Measurements from ENCODE around the gene CDH8.

Gene CDH8

DNA sequence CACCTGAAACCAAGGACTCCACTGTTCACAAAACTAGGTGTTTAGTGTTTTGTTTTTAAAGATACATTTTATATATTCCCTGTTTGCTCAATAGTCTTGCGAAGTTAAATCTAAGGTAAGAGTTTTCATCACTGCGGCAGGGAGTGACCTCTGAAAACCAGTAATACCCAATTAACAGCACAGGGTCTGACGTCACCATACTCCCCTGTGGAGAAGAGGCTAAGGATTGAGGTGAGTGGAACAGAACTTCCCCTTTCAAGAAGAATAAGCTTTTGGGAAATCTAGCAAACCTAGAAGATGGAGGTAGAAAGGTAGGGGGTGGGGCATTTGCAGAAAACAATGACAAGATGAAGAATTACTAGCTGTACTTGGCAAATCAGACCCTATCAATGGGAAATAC is 120.7 kb downstream of the CDH8 start:
- Histone ChIP-seq H3K27me3 (replicated peaks; ENCODE audit: control insufficient read depth, insufficient read depth, low read length, poor library complexity, severe bottlenecking) (no peaks in the 10 kb centered on the region), H3K9me3 (ENCODE audit: control insufficient read depth, low read length) (peaks cover 4% of the 10 kb centered on the region), H3K4me1 (ENCODE audit: control insufficient read depth, insufficient read depth, low read length, poor library complexity, severe bottlenecking) (no peaks in the 10 kb centered on the region), H3K27ac (ENCODE audit: insufficient read depth, low read length, poor library complexity, severe bottlenecking) (no peak overlapping the region), H3K4me3 (ENCODE audit: insufficient read depth, low read depth, low read length, poor library complexity, severe bottlenecking) (no peak overlapping the region), H3K36me3 (ENCODE audit: control insufficient read depth, insufficient read depth, low read length) (no peaks in the 10 kb centered on the region)
- no peak for DNase-seq

DNA sequence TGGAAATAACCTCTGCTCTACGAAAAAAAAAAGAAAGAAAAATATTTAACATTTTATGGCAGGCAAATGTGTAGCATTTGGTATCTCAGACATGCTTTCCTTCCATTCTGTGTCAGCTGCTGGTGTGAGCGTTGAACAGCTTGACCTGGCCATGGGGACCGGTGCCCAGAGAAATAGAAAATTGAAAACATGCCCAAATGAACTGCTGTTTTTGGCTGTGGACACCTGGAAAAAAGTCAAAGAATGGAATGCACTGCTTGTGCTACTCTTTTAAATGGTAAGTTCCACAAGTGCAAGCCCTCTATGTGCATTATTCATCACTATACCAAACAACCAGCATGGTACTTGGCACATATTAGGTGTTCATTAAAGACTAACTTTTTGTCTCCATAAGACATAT is 127.2 kb downstream of the CDH8 start:
- H3K27me3 ChIP-seq (replicated peaks; ENCODE audit: control insufficient read depth, insufficient read depth, low read length, poor library complexity, severe bottlenecking): no peaks in the 10 kb centered on the region
- H3K4me1 ChIP-seq (ENCODE audit: control insufficient read depth, insufficient read depth, low read length, poor library complexity, severe bottlenecking): no peaks in the 10 kb centered on the region
- no peak overlapping the region for H3K27ac ChIP-seq (ENCODE audit: insufficient read depth, low read length, poor library complexity, severe bottlenecking)
- no peaks in the 10 kb centered on the region for H3K36me3 ChIP-seq (ENCODE audit: control insufficient read depth, insufficient read depth, low read length)
- peaks cover 9% of the 10 kb centered on the region for H3K9me3 ChIP-seq (ENCODE audit: control insufficient read depth, low read length)
- H3K4me3 ChIP-seq (ENCODE audit: insufficient read depth, low read depth, low read length, poor library complexity, severe bottlenecking): no peak overlapping the region
- DNase-seq: no peak

DNA sequence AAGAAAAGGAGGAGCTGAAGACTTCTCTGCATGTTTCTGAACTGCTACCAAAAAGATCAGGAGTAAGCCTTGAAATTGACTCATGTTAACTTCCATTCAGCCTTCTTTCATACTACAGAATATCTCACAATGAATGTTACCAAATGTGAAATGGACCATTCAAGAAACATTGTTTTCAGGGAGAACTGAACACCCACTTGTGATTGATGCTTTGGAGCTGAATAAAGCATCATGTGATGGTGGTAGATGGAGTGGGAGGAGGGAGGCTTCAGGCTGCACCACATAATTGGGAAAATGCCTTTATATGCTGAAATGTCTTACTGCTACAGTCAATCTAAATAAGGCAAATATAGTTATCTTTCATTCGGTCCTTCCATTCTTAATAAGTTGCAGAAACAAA is 127.8 kb downstream of the CDH8 start:
- Histone ChIP-seq H3K27me3 (replicated peaks; ENCODE audit: control insufficient read depth, insufficient read depth, low read length, poor library complexity, severe bottlenecking) (no peaks in the 10 kb centered on the region), H3K4me3 (ENCODE audit: insufficient read depth, low read depth, low read length, poor library complexity, severe bottlenecking) (no peak overlapping the region), H3K36me3 (ENCODE audit: control insufficient read depth, insufficient read depth, low read length) (no peaks in the 10 kb centered on the region), H3K27ac (ENCODE audit: insufficient read depth, low read length, poor library complexity, severe bottlenecking) (no peak overlapping the region), H3K9me3 (ENCODE audit: control insufficient read depth, low read length) (peaks cover 9% of the 10 kb centered on the region), H3K4me1 (ENCODE audit: control insufficient read depth, insufficient read depth, low read length, poor library complexity, severe bottlenecking) (no peaks in the 10 kb centered on the region)
- DNase-seq: no peak

DNA sequence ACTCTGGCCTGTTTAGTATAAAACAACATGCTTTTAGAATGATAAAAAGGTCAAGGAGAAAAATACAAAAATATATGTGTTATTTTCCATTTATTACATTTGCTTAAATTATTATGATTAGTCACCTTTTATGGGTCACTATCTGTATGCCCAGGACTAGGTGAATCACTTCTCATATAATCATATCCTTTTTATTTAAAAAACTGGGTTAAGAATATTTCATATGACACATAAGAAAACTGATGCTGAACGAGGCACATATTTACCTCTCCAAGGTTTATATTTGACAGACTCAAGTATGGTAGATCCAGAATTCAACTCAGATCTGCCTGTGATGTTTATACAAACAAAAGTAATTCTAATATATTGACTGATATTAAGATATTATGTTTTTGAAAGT is 134.5 kb downstream of the CDH8 start:
- Histone ChIP-seq H3K36me3 (ENCODE audit: control insufficient read depth, insufficient read depth, low read length) (no peaks in the 10 kb centered on the region), H3K27ac (ENCODE audit: insufficient read depth, low read length, poor library complexity, severe bottlenecking) (no peak overlapping the region), H3K9me3 (ENCODE audit: control insufficient read depth, low read length) (peaks cover 4% of the 10 kb centered on the region), H3K27me3 (replicated peaks; ENCODE audit: control insufficient read depth, insufficient read depth, low read length, poor library complexity, severe bottlenecking) (no peaks in the 10 kb centered on the region), H3K4me1 (ENCODE audit: control insufficient read depth, insufficient read depth, low read length, poor library complexity, severe bottlenecking) (no peaks in the 10 kb centered on the region), H3K4me3 (ENCODE audit: insufficient read depth, low read depth, low read length, poor library complexity, severe bottlenecking) (no peak overlapping the region)
- DNase-seq: no peak

DNA sequence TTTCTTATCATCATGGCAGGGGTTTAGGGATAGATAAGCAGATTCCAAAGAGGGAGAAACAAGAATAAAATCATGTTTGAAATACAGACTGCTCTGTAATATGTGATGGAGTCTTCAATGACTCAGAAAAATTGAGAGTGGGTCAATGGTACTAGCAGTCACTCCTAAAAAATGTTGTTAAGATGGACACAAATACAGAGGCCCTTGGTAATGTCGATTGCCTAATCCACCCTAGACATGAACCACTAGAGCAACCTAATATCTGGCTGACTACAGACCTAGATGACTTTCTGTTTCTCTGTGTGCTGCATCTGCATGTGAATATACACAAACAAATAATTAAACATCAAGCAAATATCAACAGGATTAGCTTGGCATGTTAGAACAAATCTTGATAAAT is 135.8 kb downstream of the CDH8 start:
- no peak overlapping the region for H3K4me3 ChIP-seq (ENCODE audit: insufficient read depth, low read depth, low read length, poor library complexity, severe bottlenecking)
- H3K36me3 ChIP-seq (ENCODE audit: control insufficient read depth, insufficient read depth, low read length): no peaks in the 10 kb centered on the region
- DNase-seq: no peak
- H3K4me1 ChIP-seq (ENCODE audit: control insufficient read depth, insufficient read depth, low read length, poor library complexity, severe bottlenecking): no peaks in the 10 kb centered on the region
- H3K27ac ChIP-seq (ENCODE audit: insufficient read depth, low read length, poor library complexity, severe bottlenecking): no peak overlapping the region
- H3K27me3 ChIP-seq (replicated peaks; ENCODE audit: control insufficient read depth, insufficient read depth, low read length, poor library complexity, severe bottlenecking): no peaks in the 10 kb centered on the region
- no peaks in the 10 kb centered on the region for H3K9me3 ChIP-seq (ENCODE audit: control insufficient read depth, low read length)

DNA sequence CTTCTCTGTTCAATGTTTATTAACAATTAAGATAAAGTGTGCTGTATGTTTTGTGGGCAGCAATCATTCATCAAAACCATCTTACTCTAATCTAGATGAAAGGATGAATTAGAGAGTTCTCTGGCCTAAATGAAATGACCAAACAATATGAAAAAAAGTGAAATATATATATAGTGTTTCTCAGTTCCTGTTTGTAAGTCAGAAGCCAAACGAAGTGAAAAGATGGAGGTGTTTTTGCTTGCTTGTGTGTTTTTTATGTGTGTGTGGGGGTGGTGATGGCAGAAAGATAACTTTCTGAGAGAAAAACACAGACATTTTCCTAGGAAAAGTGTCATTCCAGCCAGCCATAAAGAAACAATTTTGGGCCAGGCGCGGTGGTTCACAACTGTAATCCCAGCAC is 138.6 kb downstream of the CDH8 start:
- Histone ChIP-seq H3K4me3 (ENCODE audit: insufficient read depth, low read depth, low read length, poor library complexity, severe bottlenecking) (no peak overlapping the region), H3K27me3 (replicated peaks; ENCODE audit: control insufficient read depth, insufficient read depth, low read length, poor library complexity, severe bottlenecking) (no peaks in the 10 kb centered on the region), H3K9me3 (ENCODE audit: control insufficient read depth, low read length) (no peaks in the 10 kb centered on the region), H3K36me3 (ENCODE audit: control insufficient read depth, insufficient read depth, low read length) (no peaks in the 10 kb centered on the region), H3K4me1 (ENCODE audit: control insufficient read depth, insufficient read depth, low read length, poor library complexity, severe bottlenecking) (no peaks in the 10 kb centered on the region), H3K27ac (ENCODE audit: insufficient read depth, low read length, poor library complexity, severe bottlenecking) (no peak overlapping the region)
- DNase-seq: no peak

DNA sequence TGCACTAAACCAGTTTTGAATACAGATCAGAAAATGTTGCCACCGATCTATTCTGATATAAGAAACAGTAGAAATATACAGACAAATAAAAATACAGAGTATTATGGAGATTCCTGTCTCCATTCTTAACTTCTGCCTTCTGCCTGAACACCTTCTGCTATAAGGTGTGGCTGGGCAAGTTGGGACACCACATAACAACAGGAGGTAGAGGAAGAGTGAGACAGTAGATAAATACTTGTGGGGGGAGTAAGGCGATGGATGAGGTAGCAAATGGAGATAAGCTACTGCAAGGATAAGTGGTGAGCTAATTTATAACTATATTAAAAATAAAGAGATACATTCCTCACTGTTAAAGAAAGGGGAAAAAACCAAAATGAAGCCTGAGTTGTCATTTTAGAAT is 143.7 kb downstream of the CDH8 start:
- Histone ChIP-seq H3K27me3 (replicated peaks; ENCODE audit: control insufficient read depth, insufficient read depth, low read length, poor library complexity, severe bottlenecking) (no peaks in the 10 kb centered on the region), H3K9me3 (ENCODE audit: control insufficient read depth, low read length) (no peaks in the 10 kb centered on the region), H3K27ac (ENCODE audit: insufficient read depth, low read length, poor library complexity, severe bottlenecking) (no peak overlapping the region), H3K36me3 (ENCODE audit: control insufficient read depth, insufficient read depth, low read length) (no peaks in the 10 kb centered on the region), H3K4me1 (ENCODE audit: control insufficient read depth, insufficient read depth, low read length, poor library complexity, severe bottlenecking) (no peaks in the 10 kb centered on the region), H3K4me3 (ENCODE audit: insufficient read depth, low read depth, low read length, poor library complexity, severe bottlenecking) (no peak overlapping the region)
- no peak for DNase-seq

DNA sequence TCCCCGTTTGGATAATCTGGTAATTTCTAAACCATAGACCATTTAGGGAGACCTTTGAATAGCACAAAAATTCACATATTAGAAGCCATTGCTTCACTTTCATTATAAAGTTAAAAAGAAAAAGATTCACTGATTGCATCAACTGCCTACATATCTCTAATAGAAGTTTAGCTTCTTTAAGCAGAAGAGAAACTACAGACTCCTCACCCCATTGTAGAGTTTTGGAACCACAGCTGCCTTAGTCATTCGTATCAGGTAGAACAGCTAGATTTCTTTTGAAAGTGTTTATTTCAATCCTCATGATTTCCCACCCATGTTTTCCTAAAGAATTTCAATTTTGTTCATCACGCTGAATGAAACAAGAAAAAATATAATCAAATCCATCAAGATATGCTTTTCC is 144.8 kb downstream of the CDH8 start:
- Histone ChIP-seq H3K9me3 (ENCODE audit: control insufficient read depth, low read length) (no peaks in the 10 kb centered on the region), H3K36me3 (ENCODE audit: control insufficient read depth, insufficient read depth, low read length) (no peaks in the 10 kb centered on the region), H3K27me3 (replicated peaks; ENCODE audit: control insufficient read depth, insufficient read depth, low read length, poor library complexity, severe bottlenecking) (no peaks in the 10 kb centered on the region), H3K4me1 (ENCODE audit: control insufficient read depth, insufficient read depth, low read length, poor library complexity, severe bottlenecking) (no peaks in the 10 kb centered on the region), H3K27ac (ENCODE audit: insufficient read depth, low read length, poor library complexity, severe bottlenecking) (no peak overlapping the region), H3K4me3 (ENCODE audit: insufficient read depth, low read depth, low read length, poor library complexity, severe bottlenecking) (no peak overlapping the region)
- DNase-seq: no peak

DNA sequence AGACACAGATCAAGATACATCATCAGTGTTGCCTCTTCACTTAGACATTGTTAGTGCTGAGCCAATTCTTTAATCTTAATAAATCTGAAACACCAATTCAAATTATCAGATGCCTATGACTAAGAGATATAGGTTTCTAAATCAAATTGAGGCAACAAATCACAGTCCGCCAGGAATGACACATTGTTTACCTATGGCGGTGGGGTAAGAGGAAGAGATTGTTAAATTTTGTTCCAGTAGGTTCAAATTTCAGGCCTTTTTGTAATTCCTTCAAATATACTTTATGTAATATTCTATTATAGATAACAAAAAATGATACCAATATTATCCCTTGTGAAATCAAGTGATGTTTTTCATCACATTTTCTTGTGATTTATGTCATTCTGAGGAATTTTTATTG is 145.9 kb downstream of the CDH8 start:
- Histone ChIP-seq H3K27ac (ENCODE audit: insufficient read depth, low read length, poor library complexity, severe bottlenecking) (no peak overlapping the region), H3K36me3 (ENCODE audit: control insufficient read depth, insufficient read depth, low read length) (no peaks in the 10 kb centered on the region), H3K4me3 (ENCODE audit: insufficient read depth, low read depth, low read length, poor library complexity, severe bottlenecking) (no peak overlapping the region), H3K9me3 (ENCODE audit: control insufficient read depth, low read length) (no peaks in the 10 kb centered on the region), H3K27me3 (replicated peaks; ENCODE audit: control insufficient read depth, insufficient read depth, low read length, poor library complexity, severe bottlenecking) (no peaks in the 10 kb centered on the region), H3K4me1 (ENCODE audit: control insufficient read depth, insufficient read depth, low read length, poor library complexity, severe bottlenecking) (no peaks in the 10 kb centered on the region)
- no peak for DNase-seq

DNA sequence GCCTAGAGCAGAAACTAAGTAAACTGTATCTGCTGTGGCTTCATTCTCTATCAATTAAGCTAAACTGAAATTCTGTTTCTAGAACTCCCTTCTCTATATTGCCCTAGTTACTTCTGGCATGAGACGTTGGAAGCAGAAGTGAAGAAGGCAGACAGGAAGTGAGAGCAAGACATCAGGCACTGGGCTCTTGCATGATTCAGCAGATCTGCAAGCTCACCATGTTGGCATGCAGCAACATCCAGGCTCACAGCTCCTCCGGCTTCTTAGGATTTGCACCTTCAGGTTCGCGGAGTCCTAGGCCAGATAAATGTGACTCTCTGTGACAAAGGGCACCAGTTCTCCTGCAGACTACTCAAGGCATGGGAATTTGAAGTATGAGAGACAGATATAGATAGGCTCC is 148.3 kb downstream of the CDH8 start:
- no peak for DNase-seq
- no peaks in the 10 kb centered on the region for H3K36me3 ChIP-seq (ENCODE audit: control insufficient read depth, insufficient read depth, low read length)
- no peak overlapping the region for H3K27ac ChIP-seq (ENCODE audit: insufficient read depth, low read length, poor library complexity, severe bottlenecking)

DNA sequence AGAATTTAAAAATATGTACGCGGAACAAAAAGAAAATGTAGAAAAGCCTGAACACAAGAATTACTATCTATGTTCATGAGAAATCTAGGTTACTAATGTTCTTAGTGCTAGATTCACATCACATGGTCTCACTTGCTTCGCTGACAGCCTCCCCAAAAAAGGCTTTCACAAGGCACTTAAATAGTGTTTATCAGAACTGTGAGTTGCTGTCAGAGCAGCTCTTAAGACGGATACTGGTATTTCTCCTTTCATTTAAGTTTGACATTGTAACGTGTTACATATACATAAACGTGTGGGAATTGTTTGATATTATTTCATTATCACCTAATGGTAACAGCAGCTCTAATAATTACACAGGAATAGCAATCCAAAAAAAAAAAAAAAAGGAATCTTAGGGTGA is 150.9 kb downstream of the CDH8 start:
- DNase-seq: no peak
- no peaks in the 10 kb centered on the region for H3K27me3 ChIP-seq (replicated peaks; ENCODE audit: control insufficient read depth, insufficient read depth, low read length, poor library complexity, severe bottlenecking)
- no peak overlapping the region for H3K4me3 ChIP-seq (ENCODE audit: insufficient read depth, low read depth, low read length, poor library complexity, severe bottlenecking)
- H3K36me3 ChIP-seq (ENCODE audit: control insufficient read depth, insufficient read depth, low read length): no peaks in the 10 kb centered on the region
- H3K27ac ChIP-seq (ENCODE audit: insufficient read depth, low read length, poor library complexity, severe bottlenecking): no peak overlapping the region
- no peaks in the 10 kb centered on the region for H3K9me3 ChIP-seq (ENCODE audit: control insufficient read depth, low read length)
- H3K4me1 ChIP-seq (ENCODE audit: control insufficient read depth, insufficient read depth, low read length, poor library complexity, severe bottlenecking): no peaks in the 10 kb centered on the region

More for the DNA sequence above, 148.3 kb downstream of the CDH8 start:
- Histone ChIP-seq H3K4me3 (ENCODE audit: insufficient read depth, low read depth, low read length, poor library complexity, severe bottlenecking) (no peak overlapping the region), H3K4me1 (ENCODE audit: control insufficient read depth, insufficient read depth, low read length, poor library complexity, severe bottlenecking) (no peaks in the 10 kb centered on the region), H3K27me3 (replicated peaks; ENCODE audit: control insufficient read depth, insufficient read depth, low read length, poor library complexity, severe bottlenecking) (no peaks in the 10 kb centered on the region), H3K9me3 (ENCODE audit: control insufficient read depth, low read length) (no peaks in the 10 kb centered on the region)

All from effector memory CD4-positive, alpha-beta T cell (primary cell).